ENCODE measurements around the gene KCNH2. TPM values are rescaled to one million over a fixed set of nuclear protein-coding genes. Genes with fewer than 3 reads are reported as not detected.

Gene KCNH2
- total RNA-seq, 4 donors from 2014 or later, result 0.33 to 0.93 (median 0.63) TPM

DNA sequence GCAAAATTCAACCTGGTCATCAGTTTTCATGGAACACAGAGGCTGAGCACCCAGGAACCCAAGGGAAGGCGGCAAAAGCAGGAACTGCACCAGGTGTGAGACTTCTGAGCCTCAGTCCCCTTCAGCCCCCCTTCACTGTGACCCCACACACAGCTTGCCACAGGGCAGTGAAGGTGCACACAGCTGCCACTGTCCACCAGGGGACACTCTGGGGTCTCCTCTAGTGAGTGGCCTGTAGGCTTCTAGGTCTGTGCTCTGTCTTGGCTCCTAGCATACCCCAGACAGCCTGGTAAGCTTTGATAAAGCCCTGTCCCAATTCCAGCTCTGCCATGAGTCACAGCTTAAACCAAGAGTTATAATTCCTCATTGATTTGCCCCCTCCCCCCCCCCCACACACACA lies 12.1 kb downstream of the KCNH2 start:
- WGBS, 2 donors, result 89 to 100% methylated on average over 1 of the region's 1 CpG
- Histone ChIP-seq H3K36me3 (no peaks in the 10 kb centered on the region), H3K4me1 (no peaks in the 10 kb centered on the region), H3K9me3 (no peaks in the 10 kb centered on the region), H3K27me3 (no peaks in the 10 kb centered on the region), H3K4me3 (replicated peaks in 1 of 3) (no peak overlapping the region), H3K27ac (no peak overlapping the region)
- no peak for TF ChIP-seq POLR2A (IDR thresholded peaks at IDR 0.05)
- TF ChIP-seq CTCF (IDR thresholded peaks at IDR 0.05), result no peak
- intact Hi-C loops (cut with DNase I), result no loop called here
- DNase-seq, result no peak

DNA sequence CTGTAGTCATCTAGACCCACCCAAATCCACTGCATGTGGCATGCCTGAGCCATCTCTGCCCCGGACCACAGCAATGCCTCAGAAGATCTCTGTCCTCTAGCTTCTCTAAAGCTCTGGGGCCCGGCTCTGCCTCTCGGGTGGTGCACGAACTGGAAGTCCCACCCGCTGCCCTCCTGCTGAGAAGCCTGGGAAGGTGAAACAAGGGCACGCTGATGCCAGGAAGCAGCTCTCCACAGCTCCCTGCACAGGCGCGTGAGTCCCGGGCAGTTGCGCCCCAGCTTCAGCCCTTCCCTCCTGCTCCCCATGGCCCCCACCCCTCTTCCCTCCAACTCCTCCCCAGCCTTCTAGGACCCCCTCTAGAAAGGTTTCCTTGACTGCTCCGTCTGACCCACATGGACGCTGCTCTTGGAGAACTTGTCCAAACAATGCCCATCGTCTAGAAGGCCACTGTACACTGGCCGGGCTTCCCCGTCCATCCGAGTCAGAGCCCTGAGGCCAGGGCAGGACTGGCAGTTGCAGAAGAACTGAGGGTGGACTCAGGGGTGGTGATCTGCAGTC lies 12.8 kb downstream of the KCNH2 start:
- no peaks in the 10 kb centered on the region for H3K36me3 ChIP-seq

DNA sequence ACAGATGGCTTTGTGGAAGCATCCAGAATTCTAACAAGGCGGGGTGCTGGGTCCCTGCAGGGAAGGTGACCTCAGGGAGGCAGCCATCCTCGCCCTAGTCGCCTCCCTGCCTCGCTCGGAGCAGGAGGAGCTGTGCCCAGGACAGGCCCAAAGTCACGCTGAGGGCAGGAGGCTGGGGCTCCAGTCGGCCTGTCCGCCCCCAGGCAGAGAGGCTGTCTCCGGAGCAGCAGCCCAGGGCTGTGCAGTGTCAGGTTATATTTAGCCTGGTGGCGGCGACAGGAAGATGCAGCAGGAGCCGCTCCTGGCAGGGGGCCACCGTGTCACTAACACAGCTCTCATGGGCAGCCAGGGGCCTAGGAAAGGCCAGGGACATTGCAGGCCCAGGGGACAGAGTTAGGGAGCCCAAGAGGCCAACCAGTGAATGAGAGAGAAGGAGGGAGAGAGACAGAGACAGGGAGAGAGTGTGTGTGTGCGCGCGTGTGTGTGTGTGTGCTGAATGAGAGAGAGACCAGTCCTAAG lies 13.5 kb downstream of the KCNH2 start:
- 54 to 55% methylated on average over 8 to 15 of the region's 16 CpGs for WGBS, 2 donors
- Histone ChIP-seq H3K27me3 (no peaks in the 10 kb centered on the region), H3K36me3 (no peaks in the 10 kb centered on the region), H3K27ac (no peak overlapping the region), H3K4me1 (no peaks in the 10 kb centered on the region), H3K4me3 (replicated peaks in 1 of 3) (no peak overlapping the region), H3K9me3 (no peaks in the 10 kb centered on the region)
- TF ChIP-seq CTCF (IDR thresholded peaks at IDR 0.05) (no peak), POLR2A (IDR thresholded peaks at IDR 0.05) (no peak)
- intact Hi-C loops (cut with DNase I), result no loop called here
- no peak for DNase-seq

More for the DNA sequence above, 12.8 kb downstream of the KCNH2 start:
- TF ChIP-seq CTCF (IDR thresholded peaks at IDR 0.05) (no peak), POLR2A (IDR thresholded peaks at IDR 0.05) (no peak)
- H3K4me1 ChIP-seq, result no peaks in the 10 kb centered on the region
- H3K4me3 ChIP-seq (replicated peaks in 1 of 3), result no peak overlapping the region
- intact Hi-C loops (cut with DNase I), result no loop called here
- no peaks in the 10 kb centered on the region for H3K9me3 ChIP-seq
- WGBS, 2 donors, result 76 to 78% methylated on average over 12 to 14 of the region's 16 CpGs
- H3K27ac ChIP-seq, result no peak overlapping the region
- no peaks in the 10 kb centered on the region for H3K27me3 ChIP-seq
- DNase-seq, result no peak

DNA sequence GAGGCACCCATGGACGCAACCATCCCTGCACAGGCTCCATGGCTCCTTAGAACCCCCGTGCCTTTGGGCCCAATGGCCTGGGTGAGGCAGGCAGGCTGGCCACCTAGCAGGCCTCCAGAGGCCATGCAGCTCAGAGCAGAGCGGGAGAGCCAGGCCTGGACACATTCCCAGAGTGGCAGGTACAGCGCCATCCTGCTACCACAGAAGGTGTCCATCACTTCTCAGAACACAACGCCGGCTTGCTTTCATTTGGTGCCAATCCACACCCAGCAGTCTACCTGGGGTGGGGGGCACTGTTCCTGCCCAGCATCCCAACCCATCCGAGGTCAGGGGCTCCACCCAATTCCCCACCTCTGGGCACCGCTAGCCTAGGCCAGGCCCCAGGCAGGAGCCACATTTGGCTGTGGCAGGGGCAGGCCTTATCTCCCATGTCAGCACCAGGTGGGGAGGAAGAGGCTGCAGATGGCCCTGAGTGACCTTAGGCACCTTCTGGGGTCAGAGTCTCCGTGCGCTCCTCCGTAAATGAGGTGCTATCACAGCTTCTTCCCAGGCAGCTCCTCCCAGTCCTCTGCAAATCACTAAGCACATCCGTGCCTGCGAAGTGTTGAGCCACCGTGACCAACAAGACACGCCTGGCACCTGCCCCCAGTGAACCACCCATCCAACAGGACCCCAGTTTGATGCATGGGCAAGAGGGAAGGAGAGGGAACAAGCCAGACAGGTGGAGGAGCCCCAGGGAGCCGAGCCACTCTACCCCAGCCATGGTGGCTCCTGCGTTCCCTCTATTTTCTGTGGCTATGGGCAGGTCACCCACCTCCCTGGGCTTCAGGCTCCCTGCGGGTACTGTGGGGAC lies 14.2 kb downstream of the KCNH2 start:
- no peak overlapping the region for H3K27ac ChIP-seq
- no peaks in the 10 kb centered on the region for H3K27me3 ChIP-seq
- H3K9me3 ChIP-seq, result no peaks in the 10 kb centered on the region
- intact Hi-C loops (cut with DNase I), result no loop called here
- H3K36me3 ChIP-seq, result no peaks in the 10 kb centered on the region
- DNase-seq, result no peak
- H3K4me3 ChIP-seq (replicated peaks in 1 of 3), result no peak overlapping the region
- TF ChIP-seq CTCF (IDR thresholded peaks at IDR 0.05) (no peak), POLR2A (IDR thresholded peaks at IDR 0.05) (no peak)
- 87 to 89% methylated on average over 11 to 15 of the region's 18 CpGs for WGBS, 2 donors
- no peaks in the 10 kb centered on the region for H3K4me1 ChIP-seq

Measured in thyroid gland (tissue), 4 donors.